Astrocyte of the cerebellum (primary cell): ENCODE data around the gene HSD17B7.

Source experiments
- DNase-seq: peaks from one replicate; pipeline ENCODE4 v3.0.0-alpha.2; 2011; ENCODE audit warnings: low read depth
- H3K4me3 ChIP-seq: 2 replicates; pipeline ENCODE4 v1.5.1; 2011; ENCODE audit warnings: mild to moderate bottlenecking, low read depth, low read length, moderate library complexity
- in situ Hi-C: cut with HindIII; loops from 2 replicates; pipeline ENCODE4 v1.10.0; 2017; ENCODE audit warnings: low sequenced_read_pairs
- TF ChIP-seq, protein P1 (sequence below): IDR thresholded peaks from 2 replicates; pipeline ENCODE4 v1.5.1; 2012; ENCODE audit warnings: low read length, low read depth, moderate library complexity, mild to moderate bottlenecking; ENCODE audit errors: missing control alignments

The HSD17B7 gene

DNA sequence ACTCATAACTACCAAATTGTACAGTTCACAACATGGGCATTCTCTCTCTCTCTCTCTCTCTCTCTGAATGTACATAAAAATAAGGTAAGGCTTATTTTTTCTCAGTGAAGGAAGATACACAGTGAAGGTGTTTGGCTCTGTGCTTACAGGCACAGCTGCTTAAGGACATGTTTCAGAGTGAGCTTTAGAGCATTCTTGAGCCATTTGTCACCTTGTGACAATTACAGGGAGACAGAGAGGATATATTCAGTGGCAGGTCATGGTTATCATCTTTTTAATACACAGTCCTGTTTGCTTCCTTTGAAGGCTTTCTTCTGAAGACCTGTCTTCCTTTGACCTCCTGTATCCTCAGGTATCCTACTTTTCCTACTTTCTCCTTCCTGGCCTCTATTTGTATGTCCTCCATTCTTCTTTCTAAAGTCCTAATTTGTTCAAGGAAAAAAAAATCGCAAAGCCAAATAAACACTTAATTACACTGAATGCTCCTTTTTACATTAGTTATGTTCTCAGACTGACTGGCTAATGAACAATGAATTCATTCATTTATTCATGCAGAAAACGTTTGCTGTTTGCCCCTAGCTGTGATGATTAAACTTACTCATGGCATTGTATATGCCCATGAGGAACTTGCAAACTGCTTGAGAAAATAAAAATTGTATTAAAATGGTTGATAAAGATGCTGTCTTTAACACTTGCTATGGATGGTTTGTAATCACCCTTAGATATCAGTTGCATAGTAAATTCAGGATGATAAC, 33.4 kb downstream of the HSD17B7 start:
- no peak for DNase-seq
- in situ Hi-C loops: no loop called here
- TF ChIP-seq, protein P1, sequence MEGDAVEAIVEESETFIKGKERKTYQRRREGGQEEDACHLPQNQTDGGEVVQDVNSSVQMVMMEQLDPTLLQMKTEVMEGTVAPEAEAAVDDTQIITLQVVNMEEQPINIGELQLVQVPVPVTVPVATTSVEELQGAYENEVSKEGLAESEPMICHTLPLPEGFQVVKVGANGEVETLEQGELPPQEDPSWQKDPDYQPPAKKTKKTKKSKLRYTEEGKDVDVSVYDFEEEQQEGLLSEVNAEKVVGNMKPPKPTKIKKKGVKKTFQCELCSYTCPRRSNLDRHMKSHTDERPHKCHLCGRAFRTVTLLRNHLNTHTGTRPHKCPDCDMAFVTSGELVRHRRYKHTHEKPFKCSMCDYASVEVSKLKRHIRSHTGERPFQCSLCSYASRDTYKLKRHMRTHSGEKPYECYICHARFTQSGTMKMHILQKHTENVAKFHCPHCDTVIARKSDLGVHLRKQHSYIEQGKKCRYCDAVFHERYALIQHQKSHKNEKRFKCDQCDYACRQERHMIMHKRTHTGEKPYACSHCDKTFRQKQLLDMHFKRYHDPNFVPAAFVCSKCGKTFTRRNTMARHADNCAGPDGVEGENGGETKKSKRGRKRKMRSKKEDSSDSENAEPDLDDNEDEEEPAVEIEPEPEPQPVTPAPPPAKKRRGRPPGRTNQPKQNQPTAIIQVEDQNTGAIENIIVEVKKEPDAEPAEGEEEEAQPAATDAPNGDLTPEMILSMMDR: no peak
- no peak overlapping the region for H3K4me3 ChIP-seq

DNA sequence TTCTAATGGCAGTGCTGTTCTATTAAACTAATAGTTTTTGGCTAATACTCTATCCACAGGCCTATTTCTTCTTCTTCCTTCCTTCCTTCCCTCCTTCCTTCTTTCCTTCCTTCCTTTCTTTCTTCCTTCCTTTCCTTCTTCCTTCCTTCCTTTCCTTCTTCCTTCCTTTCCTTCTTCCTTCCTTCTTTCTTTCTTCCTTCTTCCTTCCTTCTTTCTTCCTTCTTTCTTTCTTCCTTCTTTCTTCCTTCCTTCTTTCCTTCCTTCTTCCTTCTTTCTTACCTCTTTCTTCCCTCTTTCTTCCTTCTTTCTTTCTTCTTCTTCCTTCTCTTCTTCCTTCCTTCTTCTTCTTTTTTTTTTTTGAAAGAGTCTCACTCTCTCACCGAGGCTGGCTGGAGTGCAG, 38.8 kb downstream of the HSD17B7 start:
- DNase-seq: no peak
- in situ Hi-C loops: no loop called here
- H3K4me3 ChIP-seq: no peak overlapping the region
- TF ChIP-seq, protein P1: no peak

DNA sequence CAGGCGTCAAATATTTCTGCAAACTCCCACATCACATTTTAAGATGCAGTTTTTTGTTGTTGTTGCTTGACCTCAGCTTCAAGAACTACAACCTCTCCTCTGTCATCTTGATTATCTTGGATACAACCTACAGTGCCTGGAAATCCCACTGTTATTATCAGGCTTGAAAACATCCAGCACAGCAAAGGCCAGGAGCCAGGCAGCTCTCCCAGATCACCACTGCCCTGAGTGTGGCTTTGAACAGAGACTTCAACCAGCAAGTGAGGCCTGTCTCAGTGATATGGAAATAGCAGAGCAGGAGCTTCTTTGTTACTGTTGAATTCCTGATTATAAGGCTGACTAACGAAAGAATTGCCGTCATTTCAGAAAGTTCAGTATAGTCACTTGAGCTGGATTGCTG, 42.0 kb downstream of the HSD17B7 start:
- H3K4me3 ChIP-seq: no peak overlapping the region
- DNase-seq: no peak
- TF ChIP-seq, protein P1: no peak
- in situ Hi-C loops: no loop called here

DNA sequence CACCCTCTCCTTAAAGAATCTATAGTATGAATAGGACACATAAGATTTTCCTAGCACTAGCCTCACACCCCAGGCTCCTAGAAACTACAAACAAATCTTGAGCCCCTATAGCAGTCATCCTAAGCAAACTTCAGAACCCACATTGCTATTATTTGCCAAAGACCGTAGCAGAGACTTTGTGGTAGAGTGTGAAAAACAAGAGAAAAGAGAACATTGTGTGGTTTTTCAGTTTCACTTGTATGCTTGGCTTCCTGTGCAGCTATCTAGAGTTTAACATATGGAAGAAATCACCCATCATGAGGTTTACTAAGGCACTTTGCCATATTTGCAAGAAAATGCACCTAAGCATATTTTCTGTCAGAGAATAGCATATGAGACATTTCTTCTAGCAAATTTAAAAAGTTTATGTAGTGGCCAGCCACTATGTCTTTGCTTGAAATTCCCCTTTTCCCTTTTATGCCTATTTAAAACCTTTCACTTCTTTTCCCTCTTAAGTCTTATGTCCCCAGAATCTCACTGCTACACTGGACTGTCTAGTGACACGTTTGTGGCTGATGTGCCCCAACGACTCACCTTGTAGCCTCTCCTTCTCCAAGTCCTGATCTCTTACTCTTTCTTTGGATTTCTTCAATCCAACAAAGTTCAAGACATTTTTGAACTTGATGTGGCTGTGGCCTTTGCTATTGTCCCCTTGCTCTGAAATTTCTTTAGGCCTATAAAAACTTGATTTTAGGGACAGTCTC, 44.8 kb downstream of the HSD17B7 start:
- in situ Hi-C loops: no loop called here
- peak; percentile 53 for DNase-seq

DNA sequence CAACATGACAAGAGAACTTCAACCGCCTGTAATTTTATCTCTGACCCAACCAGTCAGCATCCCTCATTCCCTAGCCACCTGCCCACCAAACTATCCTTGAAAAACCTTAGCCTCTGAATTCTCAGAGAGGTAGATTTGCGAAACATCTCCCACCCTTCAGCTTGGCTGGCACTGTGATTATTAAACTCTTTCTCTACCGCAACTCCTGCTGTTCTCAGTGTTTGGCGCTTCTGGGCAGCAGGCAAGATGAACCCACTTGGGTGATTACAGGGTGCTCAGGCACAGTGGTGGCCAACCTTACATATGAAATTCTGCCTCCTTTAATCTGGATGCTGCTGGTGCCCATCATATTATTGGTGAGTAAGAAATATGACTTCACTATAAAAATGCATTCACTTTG, 48.4 kb downstream of the HSD17B7 start:
- no peak for DNase-seq
- H3K4me3 ChIP-seq: no peak overlapping the region
- TF ChIP-seq, protein P1: no peak
- in situ Hi-C loops: no loop called here

More for the DNA sequence above, 44.8 kb downstream of the HSD17B7 start:
- no peak overlapping the region for H3K4me3 ChIP-seq
- TF ChIP-seq, protein P1: no peak

DNA sequence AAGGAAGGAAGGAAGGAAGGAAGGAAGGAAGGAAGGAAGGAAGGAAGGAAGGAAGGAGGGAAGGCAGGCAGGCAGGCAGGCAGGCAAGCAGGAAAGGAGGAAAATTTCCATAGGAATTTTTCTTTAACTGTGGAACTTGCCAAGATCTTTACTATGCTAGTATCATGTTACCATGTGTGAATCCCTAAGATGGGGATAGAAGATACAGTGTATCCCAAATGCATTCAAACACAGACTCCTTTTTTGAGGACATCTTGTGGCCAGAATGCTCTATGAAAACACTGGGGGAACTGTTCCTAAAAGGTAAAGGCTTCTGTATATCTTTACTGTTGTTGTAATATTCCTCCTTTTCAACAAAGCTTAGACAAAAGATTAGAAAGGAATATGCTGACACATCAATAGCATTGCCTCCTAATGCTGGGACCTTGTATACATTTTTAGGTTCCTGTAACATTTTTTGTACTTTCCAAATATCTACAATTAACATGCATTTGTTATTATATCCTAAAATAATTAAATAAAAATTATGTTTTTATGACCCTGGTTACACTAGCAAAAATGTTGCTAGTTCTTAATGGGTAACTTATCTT, 49.8 kb downstream of the HSD17B7 start:
- no peak for DNase-seq
- TF ChIP-seq, protein P1: peak; percentile 3
- in situ Hi-C loops: no loop called here
- no peak overlapping the region for H3K4me3 ChIP-seq
